Fibroblast of lung (primary cell): ENCODE data around the gene LDAH. TPM values are rescaled to one million over a fixed set of nuclear protein-coding genes. Genes with fewer than 3 reads are reported as not detected.

ENCODE experiments used
- DNase-seq, 2 donors: peaks; one replicate each; pipeline versions ENCODE4 v3.0.0 to v3.0.0-alpha.2; 2010; ENCODE audit warnings: low read depth in 2 of 2
- H2AFZ ChIP-seq: 2 replicates; pipeline ENCODE4 v1.5.1; 2012; ENCODE audit warnings: low read length, control low read depth, inconsistent platforms
- H3K27ac ChIP-seq: 2 replicates; pipeline ENCODE4 v1.5.1; 2011; ENCODE audit warnings: low read length, control low read depth; ENCODE audit not compliant: insufficient read depth
- H3K27me3 ChIP-seq: 2 replicates; pipeline ENCODE4 v1.5.1; 2011; ENCODE audit warnings: mild to moderate bottlenecking, low read length; ENCODE audit not compliant: control insufficient read depth, insufficient read depth
- H3K36me3 ChIP-seq: 2 replicates; pipeline ENCODE4 v1.5.1; 2011; ENCODE audit warnings: low read length; ENCODE audit not compliant: control insufficient read depth, insufficient read depth
- H3K4me1 ChIP-seq: 2 replicates; pipeline ENCODE4 v1.5.1; 2011; ENCODE audit warnings: low read length; ENCODE audit not compliant: control insufficient read depth, insufficient read depth; ENCODE audit errors: extremely low read depth
- H3K4me2 ChIP-seq: 2 replicates; pipeline ENCODE4 v1.5.1; 2011; ENCODE audit warnings: low read length, control low read depth; ENCODE audit not compliant: insufficient read depth; ENCODE audit errors: extremely low read depth
- H3K4me3 ChIP-seq, 4 experiments: fragments of 200-600 bp in 1 of 4; sonication (generic) in 1 of 4; replicated peaks in 1 of 4; 2 replicates each; pipeline ENCODE4 v1.5.1; 2011 to 2016; ENCODE audit warnings: low read length in 4 of 4, low read depth in 3 of 4, mild to moderate bottlenecking in 3 of 4, control low read depth in 2 of 4, inconsistent platforms in 1 of 4, mixed read lengths in 1 of 4; ENCODE audit not compliant: insufficient read depth in 1 of 4; ENCODE audit errors: control extremely low read depth in 1 of 4
- H3K79me2 ChIP-seq: 2 replicates; pipeline ENCODE4 v1.5.1; 2012; ENCODE audit warnings: mild to moderate bottlenecking, low read length, inconsistent platforms; ENCODE audit not compliant: control insufficient read depth, insufficient read depth
- H3K9ac ChIP-seq: 2 replicates; pipeline ENCODE4 v1.5.1; 2011; ENCODE audit warnings: mild to moderate bottlenecking, low read length, control low read depth; ENCODE audit not compliant: insufficient read depth
- H3K9me3 ChIP-seq: 2 replicates; pipeline ENCODE4 v1.5.1; 2012; ENCODE audit warnings: low read depth, low read length; ENCODE audit not compliant: control insufficient read depth, insufficient read depth
- H4K20me1 ChIP-seq: 2 replicates; pipeline ENCODE4 v1.5.1; 2011; ENCODE audit warnings: low read length; ENCODE audit not compliant: control insufficient read depth, insufficient read depth; ENCODE audit errors: extremely low read depth
- EZH2 ChIP-seq: IDR thresholded peaks from 2 replicates; pipeline ENCODE4 v1.5.1; 2012; ENCODE audit warnings: low read length, control low read depth, mild to moderate bottlenecking; ENCODE audit errors: missing control alignments
- polyA plus RNA-seq, 2 donors: library from polyadenylated mRNA; depleted of rRNA in 1 of 2; stranded (reverse) in 1 of 2; unstranded in 1 of 2; fragments of >200 nt; gene quantifications; 2 replicates each; pipeline ENCODE4 v1.2.1, GENCODE V29; 2011 to 2012; ENCODE audit warnings: missing spikeins in 1 of 2
- total RNA-seq: library from RNA; depleted of rRNA; stranded (reverse); fragments of >200 nt; gene quantifications from 2 replicates; pipeline ENCODE4 v1.2.1, GENCODE V29; 2014
- TF ChIP-seq, protein P1 (sequence below), 2 donors: IDR thresholded peaks in 1 of 2; conservative IDR thresholded peaks in 1 of 2; 1 replicate in 1 of 2; 2 replicates in 1 of 2; pipeline ENCODE4 v1.5.1; 2011 to 2012; ENCODE audit warnings: low read length in 2 of 2, control low read depth in 1 of 2, inconsistent platforms in 1 of 2, low read depth in 1 of 2, mild to moderate bottlenecking in 1 of 2

The LDAH gene
- total and polyA plus RNA-seq, 2 donors (not counting 1 experiment from before 2014, with no cell fraction given), result 20.5 to 22.8 TPM

DNA sequence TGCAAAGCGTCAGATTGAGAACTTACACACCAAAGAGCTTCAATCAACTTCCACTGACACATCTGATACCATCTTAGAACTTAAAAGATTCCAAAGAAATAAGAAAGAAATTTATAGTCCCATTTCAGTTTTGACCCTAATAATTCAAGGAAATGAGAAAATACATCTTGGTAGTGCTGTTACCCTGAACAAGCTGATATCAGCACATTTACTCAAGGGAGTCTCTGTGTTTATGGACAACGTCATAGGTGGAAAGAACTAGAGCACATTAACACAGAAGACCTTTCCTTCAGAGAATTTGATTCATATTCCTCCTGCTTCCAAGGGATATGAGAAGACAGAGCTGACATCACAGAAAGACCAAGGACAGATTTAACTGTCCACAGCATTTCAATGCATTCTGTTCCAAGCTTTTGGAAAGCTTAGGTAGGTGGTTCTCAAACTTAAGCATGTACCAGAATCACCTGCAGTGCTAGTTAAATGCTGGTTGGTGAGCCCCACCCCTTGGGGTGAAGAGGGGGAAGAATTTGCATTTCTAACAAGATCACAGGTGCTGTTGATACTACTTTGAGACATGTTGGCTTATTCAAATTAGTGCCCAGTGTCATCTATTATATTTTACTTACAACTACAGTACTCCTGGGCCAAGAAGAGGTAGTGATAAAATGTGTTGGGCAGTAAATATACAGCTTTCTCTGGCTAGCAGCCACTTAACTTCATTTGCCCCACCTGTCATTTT is 59.8 kb downstream of the LDAH start:
- Histone ChIP-seq H4K20me1 (no peaks in the 10 kb centered on the region), H3K9me3 (no peaks in the 10 kb centered on the region), H3K4me3 (no peak overlapping the region), H3K79me2 (no peaks in the 10 kb centered on the region), H3K36me3 (no peaks in the 10 kb centered on the region), H3K27ac (no peak overlapping the region), H3K4me1 (no peaks in the 10 kb centered on the region), H3K4me2 (no peak overlapping the region), H3K27me3 (no peaks in the 10 kb centered on the region), H3K9ac (no peak overlapping the region), H2AFZ (no peak overlapping the region)
- DNase-seq, result no peak
- no peak for TF ChIP-seq EZH2
- TF ChIP-seq, protein P1, sequence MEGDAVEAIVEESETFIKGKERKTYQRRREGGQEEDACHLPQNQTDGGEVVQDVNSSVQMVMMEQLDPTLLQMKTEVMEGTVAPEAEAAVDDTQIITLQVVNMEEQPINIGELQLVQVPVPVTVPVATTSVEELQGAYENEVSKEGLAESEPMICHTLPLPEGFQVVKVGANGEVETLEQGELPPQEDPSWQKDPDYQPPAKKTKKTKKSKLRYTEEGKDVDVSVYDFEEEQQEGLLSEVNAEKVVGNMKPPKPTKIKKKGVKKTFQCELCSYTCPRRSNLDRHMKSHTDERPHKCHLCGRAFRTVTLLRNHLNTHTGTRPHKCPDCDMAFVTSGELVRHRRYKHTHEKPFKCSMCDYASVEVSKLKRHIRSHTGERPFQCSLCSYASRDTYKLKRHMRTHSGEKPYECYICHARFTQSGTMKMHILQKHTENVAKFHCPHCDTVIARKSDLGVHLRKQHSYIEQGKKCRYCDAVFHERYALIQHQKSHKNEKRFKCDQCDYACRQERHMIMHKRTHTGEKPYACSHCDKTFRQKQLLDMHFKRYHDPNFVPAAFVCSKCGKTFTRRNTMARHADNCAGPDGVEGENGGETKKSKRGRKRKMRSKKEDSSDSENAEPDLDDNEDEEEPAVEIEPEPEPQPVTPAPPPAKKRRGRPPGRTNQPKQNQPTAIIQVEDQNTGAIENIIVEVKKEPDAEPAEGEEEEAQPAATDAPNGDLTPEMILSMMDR (conservative IDR thresholded peaks at IDR 0.05 in 1 of 2, IDR thresholded peaks at IDR 0.05 in 1 of 2; ENCODE audit: low read depth in 1 of 2, low read length in 2 of 2), result no peak

DNA sequence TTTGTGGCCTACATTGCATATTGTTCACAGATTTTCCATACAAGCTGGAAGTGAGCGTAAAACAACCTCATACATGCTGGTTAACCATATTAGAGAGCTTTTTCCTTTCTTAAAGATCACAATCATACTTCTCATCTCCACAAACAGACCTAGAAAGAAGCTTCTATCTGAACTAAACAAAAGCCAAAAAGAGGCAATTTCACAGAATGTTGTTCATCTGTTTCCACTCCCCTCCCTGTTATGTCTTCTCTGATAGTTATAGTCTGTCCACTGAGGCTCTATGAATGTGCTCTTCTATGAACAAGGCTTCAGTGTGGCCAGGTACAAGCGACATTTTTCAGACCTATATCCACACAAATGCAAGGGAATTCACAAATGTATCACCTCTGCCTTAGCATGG is 63.4 kb downstream of the LDAH start:
- no peaks in the 10 kb centered on the region for H3K4me1 ChIP-seq
- no peak overlapping the region for H3K4me2 ChIP-seq
- H3K9me3 ChIP-seq, result no peaks in the 10 kb centered on the region
- H3K27ac ChIP-seq, result no peak overlapping the region
- no peak overlapping the region for H3K4me3 ChIP-seq
- TF ChIP-seq, protein P1 (conservative IDR thresholded peaks at IDR 0.05 in 1 of 2, IDR thresholded peaks at IDR 0.05 in 1 of 2; ENCODE audit: low read depth in 1 of 2, low read length in 2 of 2), result no peak
- no peak for TF ChIP-seq EZH2
- H4K20me1 ChIP-seq, result no peaks in the 10 kb centered on the region
- no peaks in the 10 kb centered on the region for H3K36me3 ChIP-seq
- H3K27me3 ChIP-seq, result no peaks in the 10 kb centered on the region
- DNase-seq, result no peak
- H3K9ac ChIP-seq, result no peak overlapping the region
- H3K79me2 ChIP-seq, result no peaks in the 10 kb centered on the region
- no peak overlapping the region for H2AFZ ChIP-seq

DNA sequence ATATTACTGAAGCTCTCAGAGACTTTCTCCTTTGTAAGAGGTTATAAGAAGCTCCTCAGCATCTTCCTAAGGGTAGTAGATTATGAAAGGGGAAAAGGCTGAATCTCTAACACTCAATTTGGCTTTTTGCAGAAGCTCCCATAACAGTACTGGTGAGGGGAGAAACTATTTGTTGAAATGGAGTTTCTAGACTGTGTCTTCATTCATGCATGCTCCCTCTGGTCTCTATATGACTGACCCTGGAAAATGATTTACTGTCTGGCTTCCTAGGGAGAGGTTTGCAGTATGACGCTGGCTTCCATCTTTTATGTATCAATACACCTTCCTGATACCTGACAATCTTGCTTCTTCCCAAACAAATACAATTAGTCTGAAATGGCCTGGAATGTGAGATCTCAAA is 63.9 kb downstream of the LDAH start:
- H3K4me3 ChIP-seq, result no peak overlapping the region
- H3K4me1 ChIP-seq, result no peaks in the 10 kb centered on the region
- no peak overlapping the region for H3K4me2 ChIP-seq
- no peaks in the 10 kb centered on the region for H3K27me3 ChIP-seq
- no peak overlapping the region for H3K9ac ChIP-seq
- TF ChIP-seq, protein P1 (conservative IDR thresholded peaks at IDR 0.05 in 1 of 2, IDR thresholded peaks at IDR 0.05 in 1 of 2; ENCODE audit: low read depth in 1 of 2, low read length in 2 of 2), result no peak
- TF ChIP-seq EZH2, result no peak
- no peak overlapping the region for H3K27ac ChIP-seq
- no peak for DNase-seq
- no peaks in the 10 kb centered on the region for H4K20me1 ChIP-seq
- no peak overlapping the region for H2AFZ ChIP-seq
- no peaks in the 10 kb centered on the region for H3K9me3 ChIP-seq
- H3K79me2 ChIP-seq, result no peaks in the 10 kb centered on the region
- H3K36me3 ChIP-seq, result no peaks in the 10 kb centered on the region
